GM12878 (cell line): Measurements from ENCODE around the gene CNTNAP2. TPM values are rescaled to one million over a fixed set of nuclear protein-coding genes. Genes with fewer than 3 reads are reported as not detected.

Experiments used
- ATAC-seq: fragments of 200-7000 bp; cut with Tn5 transposase; 3 replicates; pipeline ENCODE4 v1.9.1; 2020; ENCODE audit warnings: mild to moderate bottlenecking, moderate library complexity
- BruUV-seq: library from RNA; stranded (reverse); fragments of 400-500 nt; replicated peaks from 2 replicates; lab custom pipeline; 2021; lab: Mats Ljungman, UMichigan
- CTCF ChIA-PET: fragments of 300-600 bp; sonication (Branson Sonifier 250); formaldehyde crosslinking; extraction: SDS; loops from one replicate; lab custom pipeline; 2021; ENCODE audit warnings: inconsistent platforms; lab: Yijun Ruan, JAX
- POLR2A ChIA-PET: fragments of 350-600 bp; formaldehyde crosslinking; extraction: SDS; loops from one replicate; lab custom pipeline; 2021; ENCODE audit warnings: inconsistent platforms; lab: Charles Lee
- RAD21 ChIA-PET: fragments of 300-600 bp; sonication (Branson Sonifier 250); formaldehyde crosslinking; loops from one replicate; lab custom pipeline; 2023; ENCODE audit warnings: antibody characterized with exemption; ENCODE audit not compliant: unreplicated experiment; lab: Charles Lee
- SMC1A ChIA-PET: fragments of 300-600 bp; sonication (Branson Sonifier 250); formaldehyde crosslinking; loops from one replicate; lab custom pipeline; 2023; ENCODE audit not compliant: unreplicated experiment, uncharacterized antibody; lab: Charles Lee
- DNase-seq: peaks from one replicate; pipeline ENCODE4 v3.0.0-alpha.2; 2011; ENCODE audit warnings: low read depth, low spot score
- FAIRE-seq: peaks from 3 replicates; lab custom pipeline; 2011; peaks lifted over from hg19 to GRCh38; lab: Jason Lieb, UNC
- H2AFZ ChIP-seq: 2 replicates; pipeline ENCODE4 v1.6.0; 2011; ENCODE audit warnings: low read depth, low read length, control low read depth; ENCODE audit not compliant: control insufficient read depth
- H3K27ac ChIP-seq: 2 replicates; pipeline ENCODE4 v1.5.1; 2011; ENCODE audit warnings: control low read depth; ENCODE audit not compliant: control insufficient read depth, insufficient read depth
- H3K27me3 ChIP-seq, 2 experiments: replicated peaks in 1 of 2; 2 replicates each; pipeline versions ENCODE4 v1.6.0 to v1.6.1; 2011; ENCODE audit warnings: low read length in 1 of 2; ENCODE audit not compliant: control insufficient read depth in 2 of 2, insufficient read depth in 2 of 2
- H3K36me3 ChIP-seq, 2 experiments: 2 replicates each; pipeline ENCODE4 v1.5.1; 2011; ENCODE audit warnings: low read length in 1 of 2; ENCODE audit not compliant: control insufficient read depth in 2 of 2, insufficient read depth in 2 of 2
- H3K4me1 ChIP-seq: 2 replicates; pipeline ENCODE4 v1.6.1; 2011; ENCODE audit warnings: mild to moderate bottlenecking, low read length, moderate library complexity, mixed read lengths; ENCODE audit not compliant: control insufficient read depth, insufficient read depth
- H3K4me2 ChIP-seq: 2 replicates; pipeline ENCODE4 v1.6.0; 2011; ENCODE audit warnings: control low read depth; ENCODE audit not compliant: control insufficient read depth, insufficient read depth
- H3K4me3 ChIP-seq: fragments of 200-600 bp; sonication (generic); 2 replicates; pipeline ENCODE4 v1.5.1; 2016
- H3K79me2 ChIP-seq: 2 replicates; pipeline ENCODE4 v1.6.0; 2011; ENCODE audit warnings: low read length; ENCODE audit not compliant: control insufficient read depth, insufficient read depth
- H3K9ac ChIP-seq: 2 replicates; pipeline ENCODE4 v1.8.0; 2011; ENCODE audit warnings: low read length, control low read depth, mixed read lengths; ENCODE audit not compliant: control insufficient read depth, insufficient read depth
- H3K9me3 ChIP-seq: replicated peaks from 3 replicates; pipeline ENCODE4 v1.5.1; 2011; ENCODE audit warnings: mild to moderate bottlenecking, low read length; ENCODE audit not compliant: control insufficient read depth, insufficient read depth
- H4K20me1 ChIP-seq: 2 replicates; pipeline ENCODE4 v1.6.0; 2011; ENCODE audit not compliant: control insufficient read depth, insufficient read depth
- CEBPB ChIP-seq, 2 experiments: fragments of 150-350 bp in 1 of 2; IDR thresholded peaks; 2 replicates each; pipeline ENCODE4 v1.6.1; 2012 to 2014; ENCODE audit warnings: low read depth in 2 of 2, low read length in 2 of 2, borderline replicate concordance in 1 of 2, inconsistent platforms in 1 of 2
- EGR1 ChIP-seq, 2 experiments: IDR thresholded peaks; 1 replicate in 1 of 2; 2 replicates in 1 of 2; pipeline ENCODE4 v1.6.1; 2011 to 2012; ENCODE audit warnings: low read depth in 2 of 2, low read length in 2 of 2, borderline replicate concordance in 1 of 2, mild to moderate bottlenecking in 1 of 2, moderate library complexity in 1 of 2
- HDAC2 ChIP-seq: fragments of 200-600 bp; sonication (generic); IDR thresholded peaks from 2 replicates; pipeline ENCODE4 v1.6.1; 2017
- RUNX3 ChIP-seq: IDR thresholded peaks from 2 replicates; pipeline ENCODE4 v1.6.1; 2012; ENCODE audit warnings: low read length, inconsistent platforms
- SMAD1 ChIP-seq: fragments of 450-650 bp; IDR thresholded peaks from 2 replicates; pipeline ENCODE4 v1.6.1; 2018; ENCODE audit warnings: mild to moderate bottlenecking, low read depth; ENCODE audit not compliant: partially characterized antibody
- WGBS: methylation state at CpG from one replicate; pipeline ENCODE4 v1.1.6; 2016; ENCODE audit warnings: low lambda C conversion rate; ENCODE audit not compliant: insufficient replicate concordance, insufficient coverage; ENCODE audit errors: missing lambda C conversion rate; 5-methylcytosine and 5-hydroxymethylcytosine counted together
- in situ Hi-C: fragments of 300-500 bp; cut with MboI; formaldehyde crosslinking; loops from 9 replicates; pipeline ENCODE4 v1.14.3; 2018; ENCODE audit warnings: mixed read lengths
- intact Hi-C: fragments of 100-400 bp; cut with micrococcal nuclease; formaldehyde crosslinking; loops from one replicate; pipeline ENCODE4 v1.14.2; 2022; ENCODE audit not compliant: unreplicated experiment
- polyA plus RNA-seq, 11 experiments: library from polyadenylated mRNA; depleted of rRNA in 4 of 11; unstranded in 6 of 11; stranded (reverse) in 5 of 11; fragments of >200 nt; fragmentation: Nextera tagmentation in 4 of 11; fragmentation: Illumina TruSeq in 1 of 11; extraction: Ambion mirVana in 4 of 11; extraction: Trizol in 1 of 11; gene quantifications; 1 replicate in 1 of 11; 2 replicates in 10 of 11; pipeline versions ENCODE4 v1.2.1 to v1.2.3, GENCODE V29; 2011 to 2016; ENCODE audit warnings: inconsistent platforms in 2 of 11, missing spikeins in 2 of 11, low read depth in 1 of 11
- total RNA-seq, 4 experiments: library from RNA; depleted of rRNA in 3 of 4; stranded (reverse); fragments of >200 nt in 3 of 4; fragmentation: Illumina TruSeq in 1 of 4; extraction: Trizol in 1 of 4; gene quantifications; 2 replicates each; pipeline versions ENCODE4 v1.2.1 to v1.2.3, GENCODE V29; 2013 to 2021

The CNTNAP2 gene
- total and polyA plus RNA-seq, 10 of the 15 experiments (the other 5 are each of a cell fraction or from before 2014, with no cell fraction given): 0.03 to 0.08 (median 0.03) TPM; not detected in 7

GRCh38 chr7:147438216-147438615 lies 1321.6 kb downstream of the CNTNAP2 start:
- no peaks in the 10 kb centered on the region for H3K4me1 ChIP-seq
- ChIA-PET RAD21 (no interaction called here), POLR2A (no interaction called here), CTCF (no interaction called here), SMC1A (no interaction called here)
- in situ Hi-C loops (no loop called here), intact Hi-C loops (no loop called here)
- H3K9ac ChIP-seq: no peak overlapping the region
- no peaks in the 10 kb centered on the region for H3K9me3 ChIP-seq
- H3K79me2 ChIP-seq: no peaks in the 10 kb centered on the region
- no TSS peak for BruUV-seq
- no peaks in the 10 kb centered on the region for H3K27me3 ChIP-seq
- FAIRE-seq: no peak
- H2AFZ ChIP-seq: no peak overlapping the region
- H3K4me3 ChIP-seq: no peak overlapping the region
- ATAC-seq: no peak
- no peak overlapping the region for H3K4me2 ChIP-seq
- TF ChIP-seq HDAC2: no peak
- TF ChIP-seq EGR1 (IDR thresholded peaks at IDR 0.05; ENCODE audit: borderline replicate concordance in 1 of 2, low read depth in 2 of 2, low read length in 2 of 2): no peak
- no peak for TF ChIP-seq CEBPB (IDR thresholded peaks at IDR 0.05; ENCODE audit: borderline replicate concordance in 1 of 2, low read depth in 2 of 2, low read length in 2 of 2)
- TF ChIP-seq RUNX3: no peak
- no peak overlapping the region for H3K27ac ChIP-seq
- no peaks in the 10 kb centered on the region for H4K20me1 ChIP-seq
- no peak for DNase-seq
- no peaks in the 10 kb centered on the region for H3K36me3 ChIP-seq
- 6% methylated on average over 1 of the region's 1 CpG for WGBS

- H3K9me3 ChIP-seq: no peaks in the 10 kb centered on the region
- no peak for TF ChIP-seq SMAD1
- TF ChIP-seq, all 136 proteins: peak for 0
- in situ Hi-C loops: no loop called here
- H3K4me3 ChIP-seq: no peak overlapping the region
- no peaks in the 10 kb centered on the region for H3K79me2 ChIP-seq
- 29% methylated on average over 2 of the region's 2 CpGs for WGBS
- ATAC-seq: no peak
- H3K27me3 ChIP-seq: no peaks in the 10 kb centered on the region
- intact Hi-C loops: no loop called here
- H3K4me2 ChIP-seq: no peak overlapping the region
- BruUV-seq: no TSS peak
- no peak overlapping the region for H3K27ac ChIP-seq
- no peaks in the 10 kb centered on the region for H4K20me1 ChIP-seq
- no peaks in the 10 kb centered on the region for H3K4me1 ChIP-seq
- no peak overlapping the region for H3K9ac ChIP-seq
- ChIA-PET CTCF (no interaction called here), SMC1A (no interaction called here), RAD21 (no interaction called here), POLR2A (no interaction called here)
- no peaks in the 10 kb centered on the region for H3K36me3 ChIP-seq
- FAIRE-seq: no peak
- H2AFZ ChIP-seq: no peak overlapping the region
- no peak for DNase-seq
Measured at GRCh38 chr7:147443942-147444341, 1327.3 kb downstream of the CNTNAP2 start.
